ENCODE data around the gene THBS2.

DNA sequence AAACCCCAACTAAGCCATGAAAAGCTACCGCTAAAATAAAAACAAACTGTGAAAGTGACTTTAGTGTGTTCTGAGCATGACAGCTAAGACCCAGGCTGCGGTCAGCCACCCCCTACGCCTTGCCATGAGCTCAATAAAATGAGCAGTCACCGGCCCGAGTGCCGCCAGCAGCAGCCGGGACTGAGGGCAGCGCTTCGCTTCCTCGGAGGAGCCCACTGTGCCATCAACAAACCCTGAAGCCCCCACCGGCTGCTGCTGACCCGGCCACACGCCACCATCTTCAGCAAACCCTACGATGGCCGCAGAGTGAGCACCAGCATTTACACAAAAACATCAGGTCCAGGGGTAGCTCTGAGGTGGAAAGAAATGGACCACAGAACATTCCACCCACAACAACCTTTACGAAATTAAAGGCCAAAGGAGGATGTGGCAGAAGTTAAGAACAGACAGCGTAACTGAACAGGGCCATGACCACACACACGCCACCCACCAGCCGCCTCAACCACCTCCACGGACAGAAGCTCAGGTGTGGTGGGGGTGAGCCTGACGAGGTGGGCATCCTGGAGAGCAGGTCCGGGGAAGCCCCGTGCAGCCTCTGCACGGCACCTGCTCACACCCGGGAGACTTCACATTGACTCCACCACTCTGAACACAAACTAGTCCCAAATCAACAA, 67.0 kb downstream of the THBS2 start:
- TF ChIP-seq, protein P1, sequence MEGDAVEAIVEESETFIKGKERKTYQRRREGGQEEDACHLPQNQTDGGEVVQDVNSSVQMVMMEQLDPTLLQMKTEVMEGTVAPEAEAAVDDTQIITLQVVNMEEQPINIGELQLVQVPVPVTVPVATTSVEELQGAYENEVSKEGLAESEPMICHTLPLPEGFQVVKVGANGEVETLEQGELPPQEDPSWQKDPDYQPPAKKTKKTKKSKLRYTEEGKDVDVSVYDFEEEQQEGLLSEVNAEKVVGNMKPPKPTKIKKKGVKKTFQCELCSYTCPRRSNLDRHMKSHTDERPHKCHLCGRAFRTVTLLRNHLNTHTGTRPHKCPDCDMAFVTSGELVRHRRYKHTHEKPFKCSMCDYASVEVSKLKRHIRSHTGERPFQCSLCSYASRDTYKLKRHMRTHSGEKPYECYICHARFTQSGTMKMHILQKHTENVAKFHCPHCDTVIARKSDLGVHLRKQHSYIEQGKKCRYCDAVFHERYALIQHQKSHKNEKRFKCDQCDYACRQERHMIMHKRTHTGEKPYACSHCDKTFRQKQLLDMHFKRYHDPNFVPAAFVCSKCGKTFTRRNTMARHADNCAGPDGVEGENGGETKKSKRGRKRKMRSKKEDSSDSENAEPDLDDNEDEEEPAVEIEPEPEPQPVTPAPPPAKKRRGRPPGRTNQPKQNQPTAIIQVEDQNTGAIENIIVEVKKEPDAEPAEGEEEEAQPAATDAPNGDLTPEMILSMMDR (IDR thresholded peaks at IDR 0.05): no peak
- no peak for TF ChIP-seq POLR2A (IDR thresholded peaks at IDR 0.05)
- TF ChIP-seq EP300 (IDR thresholded peaks at IDR 0.05): no peak

All from ovary (tissue), 3 donors.